Stomach (tissue), 9 donors: ENCODE measurements around the gene CRYZ. TPM values are rescaled to one million over a fixed set of nuclear protein-coding genes. Genes with fewer than 3 reads are reported as not detected.

Experiments
- DNase-seq, 2 donors: peaks; one replicate each; pipeline versions ENCODE4 v3.0.0 to v3.0.0-alpha.2; 2013 to 2019
- H3K27ac ChIP-seq, 5 donors: fragments of 200-600 bp in 4 of 5; sonication (generic) in 4 of 5; one replicate each; pipeline ENCODE4 v1.5.1; 2013 to 2019; ENCODE audit warnings: mild to moderate bottlenecking in 1 of 5, moderate library complexity in 1 of 5
- H3K27me3 ChIP-seq, 3 donors: fragments of 200-600 bp; sonication (generic); one replicate each; pipeline ENCODE4 v1.5.1; 2017 to 2019; ENCODE audit warnings: mixed run types in 1 of 3
- H3K36me3 ChIP-seq, 4 donors: fragments of 200-600 bp; sonication (generic); 1 replicate in 3 of 4; 2 replicates in 1 of 4; pipeline ENCODE4 v1.5.1; 2016 to 2019
- H3K4me1 ChIP-seq, 4 donors: fragments of 200-600 bp; sonication (generic); one replicate each; pipeline ENCODE4 v1.5.1; 2016 to 2019
- H3K4me3 ChIP-seq, 4 donors: fragments of 200-600 bp; sonication (generic) in 3 of 4; one replicate each; pipeline ENCODE4 v1.5.1; 2016 to 2019; ENCODE audit warnings: mild to moderate bottlenecking in 1 of 4
- H3K9me3 ChIP-seq, 4 donors: fragments of 200-600 bp; sonication (generic); one replicate each; pipeline ENCODE4 v1.5.1; 2016 to 2019
- CTCF ChIP-seq, 7 experiments: fragments of 450-650 bp in 4 of 7; fragments of 200-600 bp in 3 of 7; sonication (generic) in 3 of 7; IDR thresholded peaks; one replicate each; pipeline ENCODE4 v1.5.1; 2016 to 2019; ENCODE audit warnings: antibody characterized with exemption in 7 of 7, control low read depth in 2 of 7, mild to moderate bottlenecking in 1 of 7
- EP300 ChIP-seq: sonication (generic); formaldehyde crosslinking; IDR thresholded peaks from one replicate; pipeline ENCODE4 v1.6.1; 2017; ENCODE audit warnings: antibody characterized with exemption
- POLR2A ChIP-seq, 4 donors: fragments of 450-650 bp; IDR thresholded peaks; one replicate each; pipeline ENCODE4 v1.6.1; 2016; ENCODE audit warnings: antibody characterized with exemption in 4 of 4, control low read depth in 2 of 4, mild to moderate bottlenecking in 1 of 4, moderate library complexity in 1 of 4
- POLR2AphosphoS5 ChIP-seq, 3 donors: sonication (generic); formaldehyde crosslinking; IDR thresholded peaks; one replicate each; pipeline ENCODE4 v1.6.1; 2016; ENCODE audit warnings: antibody characterized with exemption in 3 of 3
- WGBS, 5 donors: extraction: QIAGEN DNeasy Blood & Tissue Kit in 3 of 5; methylation state at CpG; one replicate each; pipeline versions ENCODE4 v1.1.5 to v1.1.7; 2013 to 2018; 5-methylcytosine and 5-hydroxymethylcytosine counted together
- intact Hi-C: fragments of 100-400 bp; cut with DNase I; formaldehyde crosslinking; loops from one replicate; pipeline ENCODE4 v1.15.1; 2023; ENCODE audit warnings: low total_unique reads
- polyA plus RNA-seq, 3 donors: library from polyadenylated mRNA; stranded (reverse); fragments of 200-250 nt; gene quantifications; one replicate each; pipeline ENCODE4 v1.2.3, GENCODE V29; 2013
- total RNA-seq, 5 donors: library from RNA; depleted of rRNA; stranded (reverse); fragments of >200 nt; gene quantifications; one replicate each; pipeline versions ENCODE4 v1.1.0 to v1.2.3, GENCODE V29; 2014 to 2016
- donor health status: healthy with polysubstance abuse.
- donor health status: Bipolar disorder and iron deficiency.
- donor health status: healthy.

CRYZ gene
- total and polyA plus RNA-seq, 8 donors: 14.2 to 74.5 (median 35.0) TPM

GRCh38 chr1:74712881-74713280 is 20.0 kb downstream of the CRYZ start:
- intact Hi-C loops: no loop called here
- DNase-seq: no peak
- peaks cover 7 to 97% (median 92%) of the 10 kb centered on the region in 4 donors for H3K36me3 ChIP-seq

GRCh38 chr1:74703386-74704182 is 29.3 kb downstream of the CRYZ start:
- no peak overlapping the region for H3K4me3 ChIP-seq
- intact Hi-C loops: no loop called here
- H3K36me3 ChIP-seq: peaks cover 13 to 78% (median 64%) of the 10 kb centered on the region in 4 donors
- no peaks in the 10 kb centered on the region for H3K27me3 ChIP-seq
- peaks cover 0 to 2% (median 0%) of the 10 kb centered on the region in 4 donors for H3K4me1 ChIP-seq
- no peaks in the 10 kb centered on the region for H3K9me3 ChIP-seq
- H3K27ac ChIP-seq: no peak overlapping the region
- WGBS, 5 donors: 80 to 94% (median 89%) methylated on average over 6 of the region's 6 CpGs
- DNase-seq: no peak
- no peak for TF ChIP-seq CTCF (IDR thresholded peaks at IDR 0.05)
- TF ChIP-seq POLR2AphosphoS5 (IDR thresholded peaks at IDR 0.05): no peak
- no peak for TF ChIP-seq POLR2A (IDR thresholded peaks at IDR 0.05)
- TF ChIP-seq EP300: no peak

More at GRCh38 chr1:74712881-74713280, 20.0 kb downstream of the CRYZ start:
- Histone ChIP-seq H3K4me1 (peaks cover 0 to 31% (median 10%) of the 10 kb centered on the region in 4 donors), H3K9me3 (no peaks in the 10 kb centered on the region), H3K27me3 (no peaks in the 10 kb centered on the region), H3K4me3 (no peak overlapping the region), H3K27ac (peak overlapping the region in 2 of 5 donors; percentile 43 to 51)
- no peak for TF ChIP-seq POLR2A (IDR thresholded peaks at IDR 0.05)
- TF ChIP-seq CTCF (IDR thresholded peaks at IDR 0.05): no peak
- no peak for TF ChIP-seq EP300
- no peak for TF ChIP-seq POLR2AphosphoS5 (IDR thresholded peaks at IDR 0.05)
- WGBS, 5 donors: 29 to 55% (median 36%) methylated on average over 1 of the region's 1 CpG

- Histone ChIP-seq H3K27me3 (no peaks in the 10 kb centered on the region), H3K4me3 (no peak overlapping the region), H3K27ac (no peak overlapping the region), H3K9me3 (no peaks in the 10 kb centered on the region), H3K4me1 (peaks cover 0 to 13% (median 0%) of the 10 kb centered on the region in 4 donors), H3K36me3 (peaks cover 0 to 36% (median 24%) of the 10 kb centered on the region in 4 donors)
- no peak for TF ChIP-seq POLR2A (IDR thresholded peaks at IDR 0.05)
- no peak for TF ChIP-seq CTCF (IDR thresholded peaks at IDR 0.05)
- intact Hi-C loops: no loop called here
- DNase-seq: no peak
These were observed 33.5 kb downstream of the CRYZ start for GRCh38 chr1:74699331-74699730.

- no peaks in the 10 kb centered on the region for H3K9me3 ChIP-seq
- 23 to 58% (median 41%) methylated on average over 2 of the region's 2 CpGs for WGBS, 5 donors
- no peak for DNase-seq
- peaks cover 0 to 13% (median 0%) of the 10 kb centered on the region in 4 donors for H3K4me1 ChIP-seq
- intact Hi-C loops: no loop called here
- H3K4me3 ChIP-seq: no peak overlapping the region
- H3K27me3 ChIP-seq: no peaks in the 10 kb centered on the region
- TF ChIP-seq EP300: no peak
- TF ChIP-seq CTCF (IDR thresholded peaks at IDR 0.05): no peak
- TF ChIP-seq POLR2AphosphoS5 (IDR thresholded peaks at IDR 0.05): no peak
- TF ChIP-seq POLR2A (IDR thresholded peaks at IDR 0.05): no peak
- peaks cover 0 to 21% (median 9%) of the 10 kb centered on the region in 4 donors for H3K36me3 ChIP-seq
- no peak overlapping the region for H3K27ac ChIP-seq
These were observed 35.0 kb downstream of the CRYZ start for GRCh38 chr1:74697832-74698231.
